ENCODE data around the gene IL36A.

The IL36A gene

GRCh38 chr2:113039719-113040118 is 34.5 kb downstream of the IL36A start:
- DNase-seq (ENCODE audit: low read depth) = no peak
- no peak for TF ChIP-seq CTCF (IDR thresholded peaks at IDR 0.05; ENCODE audit: insufficient read depth, low read depth, low read length, missing control alignments)
- H3K4me3 ChIP-seq (ENCODE audit: low read depth, low read length) = no peak overlapping the region

- no peak overlapping the region for H3K4me3 ChIP-seq (ENCODE audit: low read depth, low read length)
- no peak for DNase-seq (ENCODE audit: low read depth)
- TF ChIP-seq CTCF (IDR thresholded peaks at IDR 0.05; ENCODE audit: insufficient read depth, low read depth, low read length, missing control alignments) = peak; percentile 12
Measured at GRCh38 chr2:113041871-113042270, 36.6 kb downstream of the IL36A start.

- DNase-seq (ENCODE audit: low read depth) = no peak
- TF ChIP-seq CTCF (IDR thresholded peaks at IDR 0.05; ENCODE audit: insufficient read depth, low read depth, low read length, missing control alignments) = no peak
Measured at GRCh38 chr2:113046465-113046864, 41.2 kb downstream of the IL36A start.

GRCh38 chr2:113050921-113051895 is 45.9 kb downstream of the IL36A start:
- TF ChIP-seq CTCF (IDR thresholded peaks at IDR 0.05; ENCODE audit: insufficient read depth, low read depth, low read length, missing control alignments) = no peak
- no peak overlapping the region for H3K4me3 ChIP-seq (ENCODE audit: low read depth, low read length)
- no peak for DNase-seq (ENCODE audit: low read depth)

More at GRCh38 chr2:113046465-113046864, 41.2 kb downstream of the IL36A start:
- H3K4me3 ChIP-seq (ENCODE audit: low read depth, low read length) = no peak overlapping the region

GRCh38 chr2:113052396-113052917 is 47.2 kb downstream of the IL36A start, which contains the start of gene IL36B:
TSS of gene IL36B (minus strand) at chr2:113052867.
- H3K4me3 ChIP-seq (ENCODE audit: low read depth, low read length) = no peak within 1 kb of the TSS
- DNase-seq (ENCODE audit: low read depth) = no peak
- TF ChIP-seq CTCF (IDR thresholded peaks at IDR 0.05; ENCODE audit: insufficient read depth, low read depth, low read length, missing control alignments) = no peak

- no peak overlapping the region for H3K4me3 ChIP-seq (ENCODE audit: low read depth, low read length)
- TF ChIP-seq CTCF (IDR thresholded peaks at IDR 0.05; ENCODE audit: insufficient read depth, low read depth, low read length, missing control alignments) = no peak
- DNase-seq (ENCODE audit: low read depth) = no peak
Measured at GRCh38 chr2:113053666-113054065, 48.4 kb downstream of the IL36A start.

Measured in GM12865 (cell line).